HFF-Myc (cell line): Measurements from ENCODE around the gene LPAR6.

Experiments used
- DNase-seq: peaks from one replicate; pipeline ENCODE4 v3.0.0-alpha.2; 2011; ENCODE audit warnings: low read depth; ENCODE audit errors: extremely low read depth
- H3K4me3 ChIP-seq: replicated peaks from 2 replicates; pipeline ENCODE4 v1.5.1; 2011; ENCODE audit warnings: low read depth, mild to moderate bottlenecking, control low read depth, low read length
- TF ChIP-seq, protein P1 (sequence below): IDR thresholded peaks from 2 replicates; pipeline ENCODE4 v1.5.1; 2012; ENCODE audit warnings: mild to moderate bottlenecking, low read depth, low read length, control low read depth; ENCODE audit errors: missing control alignments

The LPAR6 gene

DNA sequence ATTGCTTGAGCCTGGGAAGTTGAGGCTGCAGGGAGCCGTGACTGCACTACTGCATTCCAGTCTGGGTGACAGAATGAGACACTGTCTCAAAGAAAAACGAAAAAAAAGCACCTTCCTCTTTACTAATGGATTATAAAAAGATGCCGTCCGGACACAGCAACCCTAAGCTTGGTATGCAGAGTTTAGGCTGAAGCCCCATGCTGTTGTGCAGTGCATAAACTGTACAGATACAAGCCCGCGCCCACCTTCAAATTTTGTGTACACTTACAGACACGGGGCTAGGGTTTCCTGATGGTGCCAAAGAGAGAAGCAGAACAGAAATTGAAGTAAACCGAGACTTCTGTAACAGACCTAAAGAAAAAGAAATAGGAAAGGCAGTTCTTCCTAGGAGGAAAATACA, 9.0 kb downstream of the LPAR6 start:
- no peak overlapping the region for H3K4me3 ChIP-seq
- no peak for DNase-seq
- TF ChIP-seq, protein P1, sequence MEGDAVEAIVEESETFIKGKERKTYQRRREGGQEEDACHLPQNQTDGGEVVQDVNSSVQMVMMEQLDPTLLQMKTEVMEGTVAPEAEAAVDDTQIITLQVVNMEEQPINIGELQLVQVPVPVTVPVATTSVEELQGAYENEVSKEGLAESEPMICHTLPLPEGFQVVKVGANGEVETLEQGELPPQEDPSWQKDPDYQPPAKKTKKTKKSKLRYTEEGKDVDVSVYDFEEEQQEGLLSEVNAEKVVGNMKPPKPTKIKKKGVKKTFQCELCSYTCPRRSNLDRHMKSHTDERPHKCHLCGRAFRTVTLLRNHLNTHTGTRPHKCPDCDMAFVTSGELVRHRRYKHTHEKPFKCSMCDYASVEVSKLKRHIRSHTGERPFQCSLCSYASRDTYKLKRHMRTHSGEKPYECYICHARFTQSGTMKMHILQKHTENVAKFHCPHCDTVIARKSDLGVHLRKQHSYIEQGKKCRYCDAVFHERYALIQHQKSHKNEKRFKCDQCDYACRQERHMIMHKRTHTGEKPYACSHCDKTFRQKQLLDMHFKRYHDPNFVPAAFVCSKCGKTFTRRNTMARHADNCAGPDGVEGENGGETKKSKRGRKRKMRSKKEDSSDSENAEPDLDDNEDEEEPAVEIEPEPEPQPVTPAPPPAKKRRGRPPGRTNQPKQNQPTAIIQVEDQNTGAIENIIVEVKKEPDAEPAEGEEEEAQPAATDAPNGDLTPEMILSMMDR = no peak

DNA sequence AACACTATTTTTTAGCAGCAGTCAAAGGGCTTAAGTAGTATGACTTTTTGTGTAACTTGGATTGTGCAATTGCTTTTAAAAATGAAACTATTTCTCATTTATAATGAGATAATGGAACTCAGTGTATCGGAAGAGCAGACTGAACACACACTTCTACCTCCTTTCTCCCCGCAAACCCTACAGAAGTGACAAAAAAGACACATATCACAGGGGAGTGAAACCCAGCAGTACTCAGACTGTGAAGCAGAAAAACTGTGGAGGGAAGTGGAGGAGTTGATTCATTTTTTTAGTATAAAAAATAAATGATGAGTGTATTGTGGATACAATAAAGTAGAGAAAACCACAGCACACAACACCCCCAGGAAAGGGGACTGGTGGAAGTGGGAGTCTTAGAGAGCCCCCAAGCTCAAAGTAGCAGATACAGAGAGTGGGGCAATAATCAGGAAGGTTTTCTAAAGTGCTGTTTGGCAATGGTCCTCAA, 9.7 kb downstream of the LPAR6 start:
- TF ChIP-seq, protein P1 = no peak
- DNase-seq = no peak
- no peak overlapping the region for H3K4me3 ChIP-seq

DNA sequence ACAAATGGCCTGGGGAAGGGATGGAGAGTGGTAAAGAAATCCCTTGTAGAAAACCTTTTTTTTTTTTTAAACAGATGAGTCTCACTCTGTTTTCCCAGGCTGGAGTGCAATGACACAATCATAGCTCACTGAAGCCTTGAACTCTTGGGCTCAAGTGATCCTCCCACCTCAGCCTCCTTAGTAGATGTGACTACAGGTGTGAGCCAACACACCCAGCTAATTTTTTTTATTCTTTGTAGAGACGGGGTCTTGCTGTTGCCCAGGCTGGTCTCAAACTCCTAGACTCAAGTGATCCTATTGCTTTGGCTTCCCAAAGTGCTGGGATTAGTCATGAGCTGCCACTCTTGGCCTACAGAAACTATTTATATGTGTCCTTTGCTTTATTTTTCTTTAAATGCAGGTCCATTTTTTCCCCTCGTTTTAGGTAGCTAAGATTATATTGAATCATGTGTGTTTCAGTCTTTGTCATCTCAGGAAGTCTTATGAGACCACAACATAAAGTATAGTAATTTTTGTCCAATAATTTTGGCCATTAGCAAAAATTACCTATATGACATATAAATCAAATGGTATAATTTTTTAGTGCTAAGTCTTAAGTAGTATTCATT, 10.5 kb downstream of the LPAR6 start:
- DNase-seq = no peak
- no peak overlapping the region for H3K4me3 ChIP-seq
- TF ChIP-seq, protein P1 = no peak

DNA sequence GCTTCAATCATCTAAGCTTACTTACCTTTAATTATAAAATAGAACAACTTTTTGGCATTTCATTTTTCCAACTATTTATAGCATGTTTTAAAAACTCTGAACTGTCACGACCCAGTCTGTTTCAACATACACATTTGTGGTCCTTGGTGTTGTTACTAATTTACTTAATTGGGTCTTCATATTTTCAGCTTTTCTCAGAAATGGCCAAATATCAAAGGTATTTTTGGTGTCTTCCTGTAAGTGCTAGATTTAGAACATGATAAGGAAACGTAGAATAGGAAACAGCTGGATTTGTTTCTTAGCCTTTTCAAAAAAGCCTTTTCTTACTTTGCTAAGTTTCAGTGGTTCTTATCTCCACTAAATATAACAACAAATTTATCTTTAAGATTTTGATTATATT, 11.4 kb downstream of the LPAR6 start:
- TF ChIP-seq, protein P1 = no peak
- DNase-seq = no peak
- no peak overlapping the region for H3K4me3 ChIP-seq

DNA sequence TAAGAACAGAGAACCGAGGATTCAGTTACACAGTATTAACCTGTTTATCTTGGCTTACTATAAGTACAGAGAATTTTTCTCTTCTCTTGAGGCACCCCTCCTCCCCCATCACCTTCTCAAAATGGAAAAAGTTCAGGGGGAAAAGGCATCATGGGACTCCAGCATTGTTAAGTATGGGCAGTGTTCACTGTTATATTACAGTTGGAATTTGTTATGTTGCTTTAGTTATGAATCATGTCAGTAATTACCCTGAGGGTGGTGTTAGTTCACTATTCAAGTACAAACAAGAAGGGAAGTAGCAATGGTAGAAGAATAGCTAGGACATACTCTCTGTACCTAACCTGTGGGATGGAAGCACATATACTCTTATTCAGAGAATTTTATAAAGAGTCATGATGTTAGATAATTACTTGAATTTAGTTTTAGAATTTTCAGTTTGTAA, 12.0 kb downstream of the LPAR6 start:
- TF ChIP-seq, protein P1 = no peak
- peak; percentile 32 for DNase-seq
- H3K4me3 ChIP-seq = no peak overlapping the region

DNA sequence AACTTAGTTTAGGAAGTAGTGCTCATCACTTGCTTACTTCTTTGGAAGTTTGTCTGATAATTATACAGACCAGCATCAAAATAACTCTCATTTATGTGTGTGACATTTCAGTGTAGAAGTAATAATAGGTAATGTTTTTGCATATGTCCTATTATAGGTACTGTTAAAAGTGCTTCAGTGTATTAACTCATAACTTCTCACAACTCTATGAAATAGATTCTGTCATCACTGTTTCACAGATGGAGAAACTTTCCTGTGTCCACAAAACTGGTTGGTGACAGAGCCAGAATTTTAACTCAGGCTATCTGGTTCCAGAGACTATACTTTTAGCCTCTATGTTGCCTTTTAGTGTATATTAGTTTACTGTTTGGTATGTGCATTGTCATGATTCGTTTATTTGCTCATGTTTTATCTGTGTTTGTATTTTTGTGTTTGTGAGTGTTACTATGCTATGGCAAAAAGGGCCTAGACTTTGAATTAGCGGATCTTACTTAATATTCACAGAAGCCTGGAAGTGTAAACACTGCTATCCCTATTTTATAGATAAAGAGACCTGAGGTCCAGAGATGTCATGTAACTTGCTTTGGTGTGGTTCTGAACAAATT, 12.7 kb downstream of the LPAR6 start:
- no peak overlapping the region for H3K4me3 ChIP-seq
- DNase-seq = no peak
- TF ChIP-seq, protein P1 = no peak
